GM23338 (cell line): Measurements from ENCODE around the gene CLIP2.

Source experiments
- CREB1 ChIP-seq: fragments of 250-450 bp; sonication (Bioruptor Pico); IDR thresholded peaks from 2 replicates; pipeline ENCODE4 v1.5.0; 2020; ENCODE audit warnings: low read depth, mild to moderate bottlenecking, moderate library complexity
- EZH2 ChIP-seq: fragments of 200-600 bp; sonication (generic); IDR thresholded peaks from one replicate; pipeline ENCODE4 v1.8.0; 2017; ENCODE audit warnings: antibody characterized with exemption, mild to moderate bottlenecking, low read depth; ENCODE audit not compliant: unreplicated experiment
- EZH2phosphoT487 ChIP-seq: fragments of 200-600 bp; sonication (generic); IDR thresholded peaks from one replicate; pipeline ENCODE4 v1.8.1; 2018; ENCODE audit warnings: antibody characterized with exemption; ENCODE audit not compliant: unreplicated experiment
- JUNB ChIP-seq: IDR thresholded peaks from one replicate; pipeline ENCODE4 v1.6.1; 2016; ENCODE audit warnings: antibody characterized with exemption; ENCODE audit not compliant: unreplicated experiment
- POLR2AphosphoS5 ChIP-seq: IDR thresholded peaks from 2 replicates; pipeline ENCODE4 v1.6.1; 2016; ENCODE audit warnings: antibody characterized with exemption, low read depth
- ZNF114 ChIP-seq: fragments of 250-450 bp; sonication (Bioruptor Pico); IDR thresholded peaks from 2 replicates; pipeline ENCODE4 v1.5.0; 2020; ENCODE audit warnings: mild to moderate bottlenecking, moderate library complexity
- TF ChIP-seq, protein P1 (sequence below), 2 experiments: fragments of 200-600 bp in 1 of 2; sonication (generic) in 1 of 2; conservative IDR thresholded peaks; 2 replicates each; pipeline versions ENCODE4 v1.5.1 to v1.6.1; 2016 to 2017; ENCODE audit warnings: antibody characterized with exemption in 2 of 2, low read depth in 2 of 2, mild to moderate bottlenecking in 2 of 2, moderate library complexity in 1 of 2
- TF ChIP-seq, protein P2 (sequence below): IDR thresholded peaks from one replicate; pipeline ENCODE4 v1.6.1; 2018; ENCODE audit warnings: antibody characterized with exemption; ENCODE audit not compliant: unreplicated experiment

DNA sequence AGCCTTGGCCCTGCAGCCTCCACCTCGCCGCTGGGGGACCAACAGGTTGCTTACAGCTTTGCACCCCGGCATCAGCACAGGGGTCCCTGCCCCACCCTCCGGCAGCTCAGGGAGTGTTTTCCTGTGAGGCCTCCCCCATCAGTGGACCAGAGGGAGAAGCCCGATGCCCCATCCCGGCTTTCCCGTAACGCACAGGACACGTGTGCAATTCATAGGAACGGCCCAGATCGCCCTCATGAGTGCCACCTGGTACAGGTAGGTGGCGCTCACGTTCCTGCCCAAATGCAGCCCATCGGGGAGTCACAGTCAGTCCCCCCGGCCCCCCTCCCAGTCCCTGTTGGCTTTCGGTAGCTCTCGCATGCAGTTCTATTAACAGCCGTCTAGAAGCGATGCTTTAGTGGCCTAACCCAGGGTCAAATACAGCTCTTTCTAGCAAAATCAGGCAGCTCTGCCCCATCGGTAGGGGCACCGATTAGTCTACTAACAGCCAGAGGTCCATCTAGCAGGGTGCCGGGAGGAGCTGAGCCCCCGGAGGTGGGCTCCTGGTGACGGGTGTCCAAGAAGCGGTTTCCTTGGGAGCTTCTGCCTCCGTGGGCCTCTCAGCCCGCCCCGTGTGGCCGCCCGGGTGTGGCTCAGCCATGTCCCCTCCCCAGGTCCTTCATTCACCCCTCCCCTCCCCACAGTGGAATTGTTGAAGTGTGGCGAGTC is 116.1 kb downstream of the CLIP2 start:
- TF ChIP-seq, protein P1, sequence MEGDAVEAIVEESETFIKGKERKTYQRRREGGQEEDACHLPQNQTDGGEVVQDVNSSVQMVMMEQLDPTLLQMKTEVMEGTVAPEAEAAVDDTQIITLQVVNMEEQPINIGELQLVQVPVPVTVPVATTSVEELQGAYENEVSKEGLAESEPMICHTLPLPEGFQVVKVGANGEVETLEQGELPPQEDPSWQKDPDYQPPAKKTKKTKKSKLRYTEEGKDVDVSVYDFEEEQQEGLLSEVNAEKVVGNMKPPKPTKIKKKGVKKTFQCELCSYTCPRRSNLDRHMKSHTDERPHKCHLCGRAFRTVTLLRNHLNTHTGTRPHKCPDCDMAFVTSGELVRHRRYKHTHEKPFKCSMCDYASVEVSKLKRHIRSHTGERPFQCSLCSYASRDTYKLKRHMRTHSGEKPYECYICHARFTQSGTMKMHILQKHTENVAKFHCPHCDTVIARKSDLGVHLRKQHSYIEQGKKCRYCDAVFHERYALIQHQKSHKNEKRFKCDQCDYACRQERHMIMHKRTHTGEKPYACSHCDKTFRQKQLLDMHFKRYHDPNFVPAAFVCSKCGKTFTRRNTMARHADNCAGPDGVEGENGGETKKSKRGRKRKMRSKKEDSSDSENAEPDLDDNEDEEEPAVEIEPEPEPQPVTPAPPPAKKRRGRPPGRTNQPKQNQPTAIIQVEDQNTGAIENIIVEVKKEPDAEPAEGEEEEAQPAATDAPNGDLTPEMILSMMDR (conservative IDR thresholded peaks at IDR 0.05; ENCODE audit: low read depth in 2 of 2), result peak; percentile 82 to 88
- TF ChIP-seq EZH2 (no peak), EZH2phosphoT487 (no peak), CREB1 (CRISPR knock-in tag) (0 out of 2 replicates have a peak, but pooled peaks have one; percentile 18), JUNB (no peak), ZNF114 (CRISPR knock-in tag) (no peak), POLR2AphosphoS5 (peak; percentile 40)
- TF ChIP-seq, protein P2, sequence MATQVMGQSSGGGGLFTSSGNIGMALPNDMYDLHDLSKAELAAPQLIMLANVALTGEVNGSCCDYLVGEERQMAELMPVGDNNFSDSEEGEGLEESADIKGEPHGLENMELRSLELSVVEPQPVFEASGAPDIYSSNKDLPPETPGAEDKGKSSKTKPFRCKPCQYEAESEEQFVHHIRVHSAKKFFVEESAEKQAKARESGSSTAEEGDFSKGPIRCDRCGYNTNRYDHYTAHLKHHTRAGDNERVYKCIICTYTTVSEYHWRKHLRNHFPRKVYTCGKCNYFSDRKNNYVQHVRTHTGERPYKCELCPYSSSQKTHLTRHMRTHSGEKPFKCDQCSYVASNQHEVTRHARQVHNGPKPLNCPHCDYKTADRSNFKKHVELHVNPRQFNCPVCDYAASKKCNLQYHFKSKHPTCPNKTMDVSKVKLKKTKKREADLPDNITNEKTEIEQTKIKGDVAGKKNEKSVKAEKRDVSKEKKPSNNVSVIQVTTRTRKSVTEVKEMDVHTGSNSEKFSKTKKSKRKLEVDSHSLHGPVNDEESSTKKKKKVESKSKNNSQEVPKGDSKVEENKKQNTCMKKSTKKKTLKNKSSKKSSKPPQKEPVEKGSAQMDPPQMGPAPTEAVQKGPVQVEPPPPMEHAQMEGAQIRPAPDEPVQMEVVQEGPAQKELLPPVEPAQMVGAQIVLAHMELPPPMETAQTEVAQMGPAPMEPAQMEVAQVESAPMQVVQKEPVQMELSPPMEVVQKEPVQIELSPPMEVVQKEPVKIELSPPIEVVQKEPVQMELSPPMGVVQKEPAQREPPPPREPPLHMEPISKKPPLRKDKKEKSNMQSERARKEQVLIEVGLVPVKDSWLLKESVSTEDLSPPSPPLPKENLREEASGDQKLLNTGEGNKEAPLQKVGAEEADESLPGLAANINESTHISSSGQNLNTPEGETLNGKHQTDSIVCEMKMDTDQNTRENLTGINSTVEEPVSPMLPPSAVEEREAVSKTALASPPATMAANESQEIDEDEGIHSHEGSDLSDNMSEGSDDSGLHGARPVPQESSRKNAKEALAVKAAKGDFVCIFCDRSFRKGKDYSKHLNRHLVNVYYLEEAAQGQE, result no peak
